Esophagus mucosa (tissue), 1 donor: ENCODE measurements around the gene EGFR. TPM values are rescaled to one million over a fixed set of nuclear protein-coding genes. Genes with fewer than 3 reads are reported as not detected.

Experiments
- ATAC-seq: fragments of 200-7000 bp; cut with Tn5 transposase; one replicate; pipeline ENCODE4 v1.9.1; 2020
- total RNA-seq: library from RNA; stranded (reverse); gene quantifications from one replicate; pipeline ENCODE4 v1.2.4, GENCODE V29; 2023
- donor health status: DM: yes; HTN: yes; CAD: no.

Gene EGFR
- total RNA-seq, 1 donor from 2014 or later = 101 TPM

GRCh38 chr7:55173671-55174070 lies 154.9 kb downstream of the EGFR start:
- ATAC-seq = no peak

GRCh38 chr7:55174456-55174855 lies 155.6 kb downstream of the EGFR start:
- ATAC-seq = no peak

- no peak for ATAC-seq
Observed at GRCh38 chr7:55174856-55175255, 156.0 kb downstream of the EGFR start.

GRCh38 chr7:55177068-55177530 lies 158.3 kb downstream of the EGFR start:
- no peak for ATAC-seq

- ATAC-seq = peak; percentile 21
Observed at GRCh38 chr7:55177589-55178261, 158.9 kb downstream of the EGFR start.

GRCh38 chr7:55178292-55178862 lies 159.6 kb downstream of the EGFR start:
- ATAC-seq = no peak

- no peak for ATAC-seq
Observed at GRCh38 chr7:55178863-55179773, 160.3 kb downstream of the EGFR start.

GRCh38 chr7:55179931-55180682 lies 161.3 kb downstream of the EGFR start:
- ATAC-seq = no peak

GRCh38 chr7:55180963-55181542 lies 162.2 kb downstream of the EGFR start:
- no peak for ATAC-seq

- no peak for ATAC-seq
Observed at GRCh38 chr7:55181762-55182161, 162.9 kb downstream of the EGFR start.

GRCh38 chr7:55183897-55184296 lies 165.1 kb downstream of the EGFR start:
- no peak for ATAC-seq

GRCh38 chr7:55185321-55185802 lies 166.5 kb downstream of the EGFR start:
- peak; percentile 27 for ATAC-seq

GRCh38 chr7:55185941-55186609 lies 167.3 kb downstream of the EGFR start:
- ATAC-seq = peak; percentile 98

GRCh38 chr7:55187701-55188491 lies 169.1 kb downstream of the EGFR start:
- ATAC-seq = no peak

GRCh38 chr7:55188590-55189138 lies 169.8 kb downstream of the EGFR start:
- no peak for ATAC-seq

- no peak for ATAC-seq
Observed at GRCh38 chr7:55189146-55189766, 170.4 kb downstream of the EGFR start.

- ATAC-seq = no peak
Observed at GRCh38 chr7:55189878-55190436, 171.1 kb downstream of the EGFR start.

- no peak for ATAC-seq
Observed at GRCh38 chr7:55190511-55191160, 171.8 kb downstream of the EGFR start.
